ENCODE results near the gene PEDS1. TPM values are rescaled to one million over a fixed set of nuclear protein-coding genes. Genes with fewer than 3 reads are reported as not detected.

The PEDS1 gene
- total RNA-seq, 1 experiment from 2014 or later, result 35.6 TPM

DNA sequence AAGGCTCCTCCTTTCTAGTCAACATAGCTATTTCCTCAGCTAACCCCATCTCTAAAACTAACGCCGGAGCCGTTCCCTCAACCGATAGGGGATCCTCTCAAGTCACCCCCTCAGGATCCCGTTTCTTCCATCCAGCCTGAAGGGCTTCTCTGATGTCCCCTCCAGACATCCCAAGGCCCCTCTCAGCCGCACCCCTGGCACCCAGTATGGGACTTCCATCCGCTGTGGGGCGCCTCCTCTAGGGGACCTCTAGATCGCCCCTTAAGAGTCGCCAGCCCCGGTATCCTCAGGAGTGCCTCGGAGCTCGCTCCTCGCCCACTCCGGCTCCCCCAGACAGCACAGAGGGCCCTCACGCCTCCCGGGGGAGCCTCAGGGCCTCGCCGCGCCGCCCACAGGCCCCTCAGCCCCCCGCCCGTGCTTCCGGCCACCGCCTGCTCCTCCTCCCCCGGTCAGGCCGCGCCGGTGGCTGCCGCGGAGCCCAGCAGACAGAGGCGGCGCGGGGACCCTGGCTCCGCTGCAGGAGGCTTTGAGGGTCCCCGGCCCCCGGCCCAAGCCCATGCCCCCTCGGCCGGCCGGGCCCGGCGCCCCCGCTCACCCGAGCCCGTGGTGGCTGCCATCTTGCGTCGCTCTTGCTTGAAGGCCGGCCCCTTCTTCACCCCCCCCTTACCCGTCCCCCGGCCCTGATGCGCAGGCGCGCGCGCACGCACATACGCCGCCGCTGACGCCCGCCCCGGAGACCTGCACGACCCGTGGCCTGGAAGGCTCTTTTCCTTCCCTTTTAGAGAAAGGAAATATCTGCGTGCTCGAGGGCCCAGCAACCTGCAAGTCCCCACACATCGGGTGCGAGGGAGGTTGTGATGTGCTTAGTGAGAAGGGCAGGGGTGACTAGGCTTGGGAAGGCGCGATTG is 40.8 kb downstream of the PEDS1 start, which contains the start of gene UBE2V1 (continued):
- TF ChIP-seq, protein P1, sequence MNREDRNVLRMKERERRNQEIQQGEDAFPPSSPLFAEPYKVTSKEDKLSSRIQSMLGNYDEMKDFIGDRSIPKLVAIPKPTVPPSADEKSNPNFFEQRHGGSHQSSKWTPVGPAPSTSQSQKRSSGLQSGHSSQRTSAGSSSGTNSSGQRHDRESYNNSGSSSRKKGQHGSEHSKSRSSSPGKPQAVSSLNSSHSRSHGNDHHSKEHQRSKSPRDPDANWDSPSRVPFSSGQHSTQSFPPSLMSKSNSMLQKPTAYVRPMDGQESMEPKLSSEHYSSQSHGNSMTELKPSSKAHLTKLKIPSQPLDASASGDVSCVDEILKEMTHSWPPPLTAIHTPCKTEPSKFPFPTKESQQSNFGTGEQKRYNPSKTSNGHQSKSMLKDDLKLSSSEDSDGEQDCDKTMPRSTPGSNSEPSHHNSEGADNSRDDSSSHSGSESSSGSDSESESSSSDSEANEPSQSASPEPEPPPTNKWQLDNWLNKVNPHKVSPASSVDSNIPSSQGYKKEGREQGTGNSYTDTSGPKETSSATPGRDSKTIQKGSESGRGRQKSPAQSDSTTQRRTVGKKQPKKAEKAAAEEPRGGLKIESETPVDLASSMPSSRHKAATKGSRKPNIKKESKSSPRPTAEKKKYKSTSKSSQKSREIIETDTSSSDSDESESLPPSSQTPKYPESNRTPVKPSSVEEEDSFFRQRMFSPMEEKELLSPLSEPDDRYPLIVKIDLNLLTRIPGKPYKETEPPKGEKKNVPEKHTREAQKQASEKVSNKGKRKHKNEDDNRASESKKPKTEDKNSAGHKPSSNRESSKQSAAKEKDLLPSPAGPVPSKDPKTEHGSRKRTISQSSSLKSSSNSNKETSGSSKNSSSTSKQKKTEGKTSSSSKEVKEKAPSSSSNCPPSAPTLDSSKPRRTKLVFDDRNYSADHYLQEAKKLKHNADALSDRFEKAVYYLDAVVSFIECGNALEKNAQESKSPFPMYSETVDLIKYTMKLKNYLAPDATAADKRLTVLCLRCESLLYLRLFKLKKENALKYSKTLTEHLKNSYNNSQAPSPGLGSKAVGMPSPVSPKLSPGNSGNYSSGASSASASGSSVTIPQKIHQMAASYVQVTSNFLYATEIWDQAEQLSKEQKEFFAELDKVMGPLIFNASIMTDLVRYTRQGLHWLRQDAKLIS (CRISPR knock-in tag; IDR thresholded peaks at IDR 0.05; ENCODE audit: borderline replicate concordance), result no peak
- TF ChIP-seq, protein P2, sequence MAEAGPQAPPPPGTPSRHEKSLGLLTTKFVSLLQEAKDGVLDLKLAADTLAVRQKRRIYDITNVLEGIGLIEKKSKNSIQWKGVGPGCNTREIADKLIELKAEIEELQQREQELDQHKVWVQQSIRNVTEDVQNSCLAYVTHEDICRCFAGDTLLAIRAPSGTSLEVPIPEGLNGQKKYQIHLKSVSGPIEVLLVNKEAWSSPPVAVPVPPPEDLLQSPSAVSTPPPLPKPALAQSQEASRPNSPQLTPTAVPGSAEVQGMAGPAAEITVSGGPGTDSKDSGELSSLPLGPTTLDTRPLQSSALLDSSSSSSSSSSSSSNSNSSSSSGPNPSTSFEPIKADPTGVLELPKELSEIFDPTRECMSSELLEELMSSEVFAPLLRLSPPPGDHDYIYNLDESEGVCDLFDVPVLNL (CRISPR knock-in tag; IDR thresholded peaks at IDR 0.05; ENCODE audit: borderline replicate concordance, low read depth), result no peak
- peak; percentile 51; the same call in 1 of the 2 replicates for TF ChIP-seq ETV6 (CRISPR knock-in tag; IDR thresholded peaks at IDR 0.05)

DNA sequence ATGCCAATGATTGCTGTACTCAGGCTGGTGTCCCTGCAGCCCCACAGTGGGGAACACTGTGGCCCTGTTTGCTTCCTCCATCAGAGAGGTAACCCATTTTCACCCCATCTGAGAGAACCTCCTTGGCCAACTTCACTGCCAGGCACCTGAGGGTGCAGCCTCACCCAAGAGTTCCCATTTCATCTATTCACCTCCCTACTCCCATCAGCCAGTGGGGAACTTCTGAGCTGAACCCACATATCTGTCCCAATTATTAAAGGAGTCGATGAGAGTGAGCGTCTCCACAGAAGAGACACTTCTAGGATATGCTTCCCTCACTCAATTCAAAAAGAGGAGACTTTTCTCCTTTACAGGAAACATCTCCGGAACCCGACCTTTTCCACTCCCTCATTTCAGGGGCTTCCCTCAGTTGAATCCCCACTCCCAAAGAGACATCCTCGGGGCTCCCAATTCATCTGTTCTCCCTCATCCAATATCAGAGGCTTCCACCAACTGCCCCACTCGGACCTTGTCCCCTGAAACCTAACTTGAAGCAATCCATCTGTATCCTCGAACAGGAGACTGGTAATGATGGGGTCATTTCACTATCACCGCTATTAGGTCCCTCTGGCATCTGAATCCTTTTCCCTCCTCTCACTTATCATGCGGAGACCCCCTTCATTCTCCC is 41.6 kb downstream of the PEDS1 start:
- Mint-ChIP-seq H3K9me3 (no peaks in the 10 kb centered on the region), H3K36me3 (no peaks in the 10 kb centered on the region), H3K4me1 (peaks cover 71% of the 10 kb centered on the region), H3K4me3 (peak overlapping the region; percentile 98), H3K27ac (peak overlapping the region; percentile 86), H3K27me3 (ENCODE audit: low read depth) (no peaks in the 10 kb centered on the region)
- CTCF ChIA-PET, result interaction anchor here (1.0 to 2.2 kb wide), 4 partner anchors 9 to 57 kb away, joined by 5 to 9 read pairs (median 6); no protein-coding TSS in a partner anchor
- no peak for ATAC-seq
- TF ChIP-seq, protein P2 (CRISPR knock-in tag; IDR thresholded peaks at IDR 0.05; ENCODE audit: borderline replicate concordance, low read depth), result no peak
- TF ChIP-seq ZNF671 (CRISPR knock-in tag; IDR thresholded peaks at IDR 0.05) (no peak), NFYB (CRISPR knock-in tag; conservative IDR thresholded peaks at IDR 0.05; ENCODE audit: low read depth) (no peak), ZNF138 (CRISPR knock-in tag; conservative IDR thresholded peaks at IDR 0.05) (no peak), NFATC4 (CRISPR knock-in tag; IDR thresholded peaks at IDR 0.05) (no peak), SMAD4 (CRISPR knock-in tag; IDR thresholded peaks at IDR 0.05) (no peak), ETV6 (CRISPR knock-in tag; IDR thresholded peaks at IDR 0.05) (no peak), KAT7 (CRISPR knock-in tag; IDR thresholded peaks at IDR 0.05; ENCODE audit: borderline replicate concordance) (no peak), ZNF232 (CRISPR knock-in tag; IDR thresholded peaks at IDR 0.05) (no peak)
- TF ChIP-seq, protein P3, sequence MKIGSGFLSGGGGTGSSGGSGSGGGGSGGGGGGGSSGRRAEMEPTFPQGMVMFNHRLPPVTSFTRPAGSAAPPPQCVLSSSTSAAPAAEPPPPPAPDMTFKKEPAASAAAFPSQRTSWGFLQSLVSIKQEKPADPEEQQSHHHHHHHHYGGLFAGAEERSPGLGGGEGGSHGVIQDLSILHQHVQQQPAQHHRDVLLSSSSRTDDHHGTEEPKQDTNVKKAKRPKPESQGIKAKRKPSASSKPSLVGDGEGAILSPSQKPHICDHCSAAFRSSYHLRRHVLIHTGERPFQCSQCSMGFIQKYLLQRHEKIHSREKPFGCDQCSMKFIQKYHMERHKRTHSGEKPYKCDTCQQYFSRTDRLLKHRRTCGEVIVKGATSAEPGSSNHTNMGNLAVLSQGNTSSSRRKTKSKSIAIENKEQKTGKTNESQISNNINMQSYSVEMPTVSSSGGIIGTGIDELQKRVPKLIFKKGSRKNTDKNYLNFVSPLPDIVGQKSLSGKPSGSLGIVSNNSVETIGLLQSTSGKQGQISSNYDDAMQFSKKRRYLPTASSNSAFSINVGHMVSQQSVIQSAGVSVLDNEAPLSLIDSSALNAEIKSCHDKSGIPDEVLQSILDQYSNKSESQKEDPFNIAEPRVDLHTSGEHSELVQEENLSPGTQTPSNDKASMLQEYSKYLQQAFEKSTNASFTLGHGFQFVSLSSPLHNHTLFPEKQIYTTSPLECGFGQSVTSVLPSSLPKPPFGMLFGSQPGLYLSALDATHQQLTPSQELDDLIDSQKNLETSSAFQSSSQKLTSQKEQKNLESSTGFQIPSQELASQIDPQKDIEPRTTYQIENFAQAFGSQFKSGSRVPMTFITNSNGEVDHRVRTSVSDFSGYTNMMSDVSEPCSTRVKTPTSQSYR (CRISPR knock-in tag; IDR thresholded peaks at IDR 0.05), result no peak
- TF ChIP-seq, protein P4, sequence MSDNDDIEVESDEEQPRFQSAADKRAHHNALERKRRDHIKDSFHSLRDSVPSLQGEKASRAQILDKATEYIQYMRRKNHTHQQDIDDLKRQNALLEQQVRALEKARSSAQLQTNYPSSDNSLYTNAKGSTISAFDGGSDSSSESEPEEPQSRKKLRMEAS (CRISPR knock-in tag; IDR thresholded peaks at IDR 0.05), result no peak
- TF ChIP-seq, protein P1 (CRISPR knock-in tag; IDR thresholded peaks at IDR 0.05; ENCODE audit: borderline replicate concordance), result no peak
- DNase-seq (ENCODE audit: low spot score), result no peak
- POLR2A ChIA-PET, result no interaction called here
